Hippocampal formation (tissue), 2 donors: ENCODE data around the gene GPR63.

Experiments
- DNase-seq, 2 donors: peaks; one replicate each; lab custom pipeline; 2025; lab: John Stamatoyannopoulos, UW

GPR63 gene

GRCh38 chr6:96821034-96821433 is 16.2 kb downstream of the GPR63 start:
- no peak for DNase-seq

DNA sequence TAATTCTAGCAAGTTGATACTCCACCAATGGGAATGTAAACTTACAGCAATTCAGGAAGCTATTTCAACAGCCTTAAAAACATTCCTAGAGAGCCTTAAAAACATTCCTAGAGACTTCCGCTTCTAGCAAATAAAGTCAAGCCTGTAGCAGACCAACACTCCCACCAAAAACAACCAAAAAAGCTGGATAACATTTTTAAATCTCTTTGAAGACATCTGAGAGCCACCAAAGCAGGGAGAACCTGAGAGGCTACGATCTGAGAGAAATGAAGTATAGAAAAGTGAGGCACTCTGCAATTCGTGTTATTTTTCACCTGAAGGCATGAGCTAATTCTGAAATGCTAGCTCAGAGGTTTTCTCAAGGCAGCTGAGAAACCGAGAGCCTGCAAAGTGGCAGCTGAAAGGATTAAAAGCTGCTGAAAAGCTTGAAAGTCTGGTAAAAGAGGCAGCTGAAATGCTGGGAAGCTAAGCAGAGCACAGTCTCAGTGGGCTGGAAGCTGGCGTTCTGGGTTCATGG is 20.9 kb downstream of the GPR63 start:
- DNase-seq: no peak

DNA sequence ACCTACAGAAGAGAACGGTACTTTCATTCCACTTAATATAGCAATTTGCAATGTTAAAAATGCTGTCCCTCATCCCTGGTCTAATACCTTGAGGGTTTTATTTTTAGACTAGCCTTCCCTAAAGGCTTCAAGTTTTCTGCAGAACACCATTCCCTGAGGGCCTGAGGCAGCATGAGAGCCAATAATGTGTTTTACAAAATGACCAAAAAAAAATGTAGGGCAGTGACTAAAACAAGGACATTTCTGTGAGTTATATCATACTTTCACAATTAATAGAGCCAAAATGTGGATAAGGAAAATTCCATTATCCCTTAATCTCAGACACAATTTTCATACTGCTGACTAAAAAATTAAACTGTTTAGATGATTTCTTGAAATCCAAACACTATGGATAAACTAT is 22.7 kb downstream of the GPR63 start:
- DNase-seq: no peak

DNA sequence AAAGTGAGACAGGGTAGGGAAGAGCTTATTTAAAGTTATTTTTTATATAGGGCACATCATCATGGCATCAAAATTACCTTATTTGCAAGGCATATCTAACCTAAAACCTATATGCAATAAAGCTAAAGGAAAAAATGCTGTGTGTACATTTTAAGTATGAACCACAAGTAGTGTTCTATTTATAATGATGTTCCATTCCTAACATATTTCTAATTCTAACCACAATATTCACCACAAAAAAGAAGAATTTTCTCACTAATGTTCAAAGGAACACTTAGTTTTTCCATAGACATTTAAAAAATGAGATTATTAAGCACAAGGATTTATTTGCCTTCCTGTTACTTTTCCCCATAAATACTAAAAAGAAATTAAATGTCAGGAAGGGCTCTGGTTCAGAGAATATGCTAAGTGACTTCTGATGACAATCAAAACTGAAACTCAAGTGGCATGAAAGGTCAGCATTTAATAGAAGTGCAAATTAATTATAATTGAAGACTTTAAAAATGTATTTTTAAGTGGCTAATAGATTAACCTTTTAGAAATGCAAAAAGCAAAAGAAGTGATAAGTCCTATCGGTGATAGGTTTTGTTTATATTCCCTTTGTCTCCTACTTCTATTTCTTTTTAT is 25.1 kb downstream of the GPR63 start:
- no peak for DNase-seq

DNA sequence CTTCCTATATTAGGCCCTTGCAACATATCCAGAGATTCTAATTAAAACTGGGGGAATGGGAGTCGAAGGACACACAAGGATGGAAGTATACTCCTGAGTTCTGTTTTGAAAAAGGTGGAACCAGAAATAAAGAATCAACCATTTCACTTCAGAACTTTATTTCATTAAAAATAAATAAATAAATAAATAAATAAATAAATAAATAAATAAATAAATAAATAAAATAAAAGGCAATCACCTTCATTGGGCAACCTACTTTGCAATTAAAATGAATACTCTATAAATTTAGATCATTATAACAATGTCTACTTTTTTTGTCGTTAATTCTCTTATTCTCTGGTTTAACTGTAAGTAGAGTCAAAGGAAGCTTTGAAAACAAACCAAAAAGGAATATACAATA is 25.6 kb downstream of the GPR63 start:
- DNase-seq: no peak

DNA sequence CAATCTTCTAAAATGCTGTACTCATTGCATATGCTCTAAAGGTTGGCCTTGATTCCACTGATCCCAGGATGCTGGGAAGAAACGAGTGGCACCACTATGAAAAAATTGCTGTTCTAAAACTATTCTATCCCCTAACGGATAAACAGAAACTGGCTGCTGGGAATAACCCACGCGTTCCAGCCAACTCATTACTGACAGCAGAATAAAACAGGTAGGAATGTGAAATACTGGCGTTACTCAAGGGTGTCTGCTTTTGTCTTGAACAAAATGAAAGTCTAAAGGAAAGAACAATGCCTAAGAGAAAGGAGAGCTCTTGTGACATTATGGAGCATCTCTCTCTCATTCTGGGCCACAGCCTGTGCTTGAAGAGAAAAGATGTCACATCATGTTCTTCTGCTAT is 26.1 kb downstream of the GPR63 start:
- DNase-seq: no peak

DNA sequence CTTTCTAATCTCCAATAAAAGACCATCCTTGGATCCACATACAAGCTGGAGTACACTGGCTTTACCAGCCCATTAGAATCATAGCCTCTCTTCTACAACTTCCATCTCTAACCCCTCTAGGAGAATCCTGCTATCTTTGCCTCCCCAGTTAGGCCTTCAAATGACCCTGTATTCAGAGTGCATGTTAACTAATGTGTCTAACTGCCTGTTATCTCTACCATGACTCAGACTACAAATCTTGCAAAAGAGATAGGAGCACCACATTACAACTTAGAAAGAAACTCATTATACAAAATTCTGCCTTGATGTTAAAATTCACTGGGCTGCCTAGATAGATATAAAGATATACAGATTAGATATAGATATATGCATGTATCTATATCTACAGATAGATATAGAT is 28.2 kb downstream of the GPR63 start:
- DNase-seq: no peak

GRCh38 chr6:96803106-96803481 is 34.2 kb downstream of the GPR63 start:
- no peak for DNase-seq

DNA sequence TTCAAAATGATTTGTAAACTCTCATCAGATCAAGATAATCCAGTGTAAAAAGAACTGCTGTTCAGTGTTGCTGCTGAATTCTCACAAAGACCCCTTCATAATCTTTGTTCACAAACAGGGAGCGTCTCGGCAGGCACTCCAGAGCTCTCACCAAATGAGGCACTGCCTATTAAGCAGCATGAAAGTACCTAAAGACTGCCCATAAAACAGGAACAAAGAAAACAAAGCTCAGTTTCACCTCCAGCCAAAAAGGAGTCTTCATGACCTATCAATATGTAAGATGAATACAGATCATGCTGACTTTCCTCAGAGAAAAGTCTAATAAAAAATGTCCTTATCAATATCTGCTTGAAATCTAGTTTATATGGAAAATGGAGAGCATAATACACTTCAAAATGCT is 41.8 kb downstream of the GPR63 start:
- no peak for DNase-seq

GRCh38 chr6:96794980-96795379 is 42.3 kb downstream of the GPR63 start:
- no peak for DNase-seq

DNA sequence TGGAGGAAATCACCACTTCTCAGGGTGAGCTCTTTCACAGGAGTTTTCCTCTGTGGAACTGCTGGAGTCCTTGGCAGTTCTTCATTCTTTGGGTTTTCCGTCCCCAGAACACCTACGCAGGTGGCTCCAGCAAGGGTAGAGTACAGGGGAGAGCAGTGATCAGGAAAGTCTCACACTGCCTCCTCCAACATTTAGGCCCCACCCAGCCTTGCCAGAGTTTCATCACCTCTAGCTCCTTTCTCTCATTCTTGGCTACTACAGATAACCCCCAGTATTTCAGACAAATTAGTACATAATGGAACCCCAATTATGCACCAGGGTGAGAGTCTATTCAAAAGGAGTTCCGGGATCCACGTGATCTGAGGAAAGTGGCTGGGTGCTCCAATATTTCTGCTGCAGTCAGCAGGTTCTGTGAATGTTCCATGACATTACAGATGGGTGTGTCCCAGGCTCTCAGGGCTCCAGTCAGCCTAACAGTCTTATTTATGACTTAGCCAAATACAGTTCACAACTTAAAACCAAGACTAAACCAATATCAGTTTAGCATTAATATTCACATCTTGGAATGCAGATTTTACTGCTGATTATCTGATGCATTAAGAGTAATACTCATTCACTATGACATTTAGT is 44.6 kb downstream of the GPR63 start:
- DNase-seq: no peak

DNA sequence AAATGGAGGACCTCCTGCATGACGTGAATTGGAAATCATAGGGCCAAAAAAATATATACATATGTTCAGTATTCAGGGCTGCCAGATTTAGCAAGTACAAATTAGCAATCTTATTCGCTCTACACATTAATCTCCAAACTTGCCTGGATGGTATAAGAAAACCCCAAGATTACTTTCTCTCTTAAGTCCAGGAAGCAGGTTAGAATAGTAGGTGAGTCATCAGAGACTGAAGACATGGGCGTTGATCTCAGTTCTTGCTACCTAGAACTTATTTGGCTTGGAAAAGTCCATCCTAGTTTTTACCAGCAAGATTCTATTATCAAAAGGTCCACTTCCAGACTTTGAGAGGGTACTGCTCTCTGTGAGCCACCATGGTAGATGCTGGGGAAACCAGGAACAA is 47.4 kb downstream of the GPR63 start:
- DNase-seq: no peak

- DNase-seq: no peak
Measured at GRCh38 chr6:96787846-96788580, 49.3 kb downstream of the GPR63 start.

- no peak for DNase-seq
Measured at GRCh38 chr6:96786336-96786735, 50.9 kb downstream of the GPR63 start.

GRCh38 chr6:96784650-96785049 is 52.6 kb downstream of the GPR63 start:
- no peak for DNase-seq

- DNase-seq: no peak
Measured at GRCh38 chr6:96783307-96783706, 54.0 kb downstream of the GPR63 start.

GRCh38 chr6:96781557-96781956 is 55.7 kb downstream of the GPR63 start:
- no peak for DNase-seq

- no peak for DNase-seq
Measured at GRCh38 chr6:96777113-96777512, 60.2 kb downstream of the GPR63 start.

GRCh38 chr6:96775727-96776400 is 61.4 kb downstream of the GPR63 start:
- no peak for DNase-seq

GRCh38 chr6:96766769-96767168 is 70.5 kb downstream of the GPR63 start:
- DNase-seq: no peak

DNA sequence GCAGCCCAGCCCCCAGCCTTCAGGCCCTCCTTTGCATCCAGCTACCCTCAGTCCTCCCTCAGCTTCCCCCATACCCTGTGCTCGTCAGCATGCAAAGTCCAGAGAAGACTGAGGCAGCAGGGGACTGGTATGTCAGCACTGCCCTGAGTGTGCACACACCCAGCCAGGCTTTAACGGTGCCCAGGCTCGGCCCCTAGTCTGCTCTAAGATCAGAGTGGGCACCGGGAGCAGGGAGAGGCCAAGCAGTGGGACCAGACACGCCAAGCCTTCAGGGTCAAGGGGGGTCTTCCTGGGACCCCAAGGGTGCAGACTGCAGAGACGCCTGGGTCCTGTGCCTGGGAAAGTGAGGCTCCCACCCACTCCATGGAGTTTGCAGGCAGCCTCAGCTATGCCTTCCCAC is 74.7 kb downstream of the GPR63 start:
- DNase-seq: no peak

- DNase-seq: no peak
Measured at GRCh38 chr6:96761794-96762193, 75.5 kb downstream of the GPR63 start.
